ENCODE data around the gene MTHFS.
"Not testable (repeated sequence)": the region's sequence is repeated elsewhere in the genome, so short reads cannot be mapped to it uniquely, and the experiment has no call there.

The MTHFS gene

GRCh38 chr15:79915776-79916501 is 19.1 kb upstream of the MTHFS start:
- DNase-seq: peak; percentile 45

DNA sequence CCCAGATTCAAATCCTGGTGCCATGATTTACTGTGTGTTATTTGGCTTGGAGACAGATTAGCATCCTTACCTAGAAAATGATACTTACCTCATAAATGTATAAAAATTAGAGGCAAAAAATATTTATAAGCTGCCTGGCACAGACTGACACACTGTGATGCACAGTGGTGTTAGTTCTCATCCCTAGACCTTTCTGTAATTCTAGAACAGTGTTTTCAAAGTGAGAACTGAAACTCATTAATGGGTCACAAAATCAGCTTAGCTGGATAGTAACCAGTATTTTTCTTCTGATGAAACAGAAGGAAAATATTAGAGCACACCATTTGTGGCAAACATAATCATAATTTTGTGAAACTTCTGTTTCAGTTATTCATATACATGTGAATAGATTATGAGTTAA is 17.9 kb upstream of the MTHFS start:
- DNase-seq: no peak

DNA sequence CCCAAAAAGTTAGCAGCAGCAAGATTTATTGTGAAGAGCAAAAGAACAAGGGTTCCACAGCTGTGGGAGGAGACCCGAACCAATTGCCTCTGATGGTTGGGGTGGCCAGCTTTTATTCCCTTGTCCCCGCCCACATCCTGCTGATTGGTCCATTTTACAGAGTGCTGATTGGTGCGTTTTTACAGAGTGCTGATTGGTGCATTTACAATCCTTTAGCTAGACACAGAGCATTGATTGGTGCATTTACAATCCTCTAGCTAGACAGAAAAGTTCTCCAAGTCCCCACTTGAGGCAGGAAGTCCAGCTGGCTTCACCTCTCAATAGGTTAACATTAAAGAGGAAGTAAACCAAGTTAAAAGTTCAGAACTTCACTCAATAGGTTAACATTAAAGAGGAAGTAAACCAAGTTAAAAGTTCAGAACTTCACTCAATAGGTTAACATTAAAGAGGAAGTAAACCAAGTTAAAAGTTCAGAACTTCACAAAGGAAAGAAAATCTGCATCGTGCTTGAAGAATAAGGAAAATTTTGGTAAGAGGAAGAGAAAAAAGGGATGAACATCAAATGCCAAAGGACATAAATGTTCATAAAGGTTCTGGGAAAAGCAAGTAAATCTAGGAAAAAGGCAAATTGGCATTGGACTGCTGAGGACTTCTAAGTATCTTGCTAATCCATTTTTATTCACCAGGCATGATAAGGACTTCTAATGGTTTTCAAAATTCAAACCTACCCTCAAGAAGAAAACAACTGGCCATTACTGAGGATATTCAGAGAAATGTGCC is 12.9 kb upstream of the MTHFS start:
- peak; percentile 66 for DNase-seq

DNA sequence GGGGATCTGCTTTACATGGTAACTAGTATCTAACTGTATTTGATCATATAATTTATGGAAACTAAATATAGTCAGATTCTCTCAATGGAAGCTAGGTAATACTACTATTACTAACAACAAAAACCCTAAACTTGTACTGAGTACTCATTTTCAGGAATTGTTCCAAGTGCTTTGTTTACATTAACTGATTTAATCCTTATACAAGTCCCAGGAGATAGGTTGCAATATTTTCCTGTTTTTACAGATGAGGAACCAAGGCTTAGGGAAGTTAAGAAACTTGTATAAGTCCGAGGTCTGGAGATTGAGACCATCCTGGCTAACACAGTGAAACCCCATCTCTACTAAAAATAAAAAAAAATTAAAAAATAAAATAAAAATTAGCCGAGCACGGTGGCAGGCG is 7.5 kb upstream of the MTHFS start:
- DNase-seq: no peak

DNA sequence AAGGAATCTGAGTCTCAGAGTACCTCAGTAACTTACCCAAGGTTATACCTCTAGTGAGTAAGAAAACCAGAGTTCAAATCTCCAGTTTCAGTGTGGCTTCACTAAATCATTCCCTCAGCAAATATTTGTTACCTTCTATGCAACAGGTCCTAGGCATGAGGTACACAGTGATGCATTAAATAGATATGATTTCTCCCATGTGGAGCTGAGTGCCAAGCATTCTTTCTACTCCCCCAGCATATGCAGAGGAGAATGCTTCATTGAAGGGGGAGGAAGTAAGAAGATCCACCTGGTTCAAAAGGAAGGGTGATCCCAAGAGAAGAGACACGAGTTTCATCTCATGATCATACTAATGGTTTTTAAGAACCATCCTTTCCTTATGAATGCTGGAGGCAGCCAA is 6.8 kb upstream of the MTHFS start:
- DNase-seq: no peak

- DNase-seq: no peak
Measured at GRCh38 chr15:79903144-79903543, 6.3 kb upstream of the MTHFS start.

GRCh38 chr15:79901958-79902357 is 5.1 kb upstream of the MTHFS start:
- no peak for DNase-seq

GRCh38 chr15:79900818-79901378 is 4.1 kb upstream of the MTHFS start:
- DNase-seq: peak; percentile 8

- no peak for DNase-seq
Measured at GRCh38 chr15:79900087-79900486, 3.3 kb upstream of the MTHFS start.

DNA sequence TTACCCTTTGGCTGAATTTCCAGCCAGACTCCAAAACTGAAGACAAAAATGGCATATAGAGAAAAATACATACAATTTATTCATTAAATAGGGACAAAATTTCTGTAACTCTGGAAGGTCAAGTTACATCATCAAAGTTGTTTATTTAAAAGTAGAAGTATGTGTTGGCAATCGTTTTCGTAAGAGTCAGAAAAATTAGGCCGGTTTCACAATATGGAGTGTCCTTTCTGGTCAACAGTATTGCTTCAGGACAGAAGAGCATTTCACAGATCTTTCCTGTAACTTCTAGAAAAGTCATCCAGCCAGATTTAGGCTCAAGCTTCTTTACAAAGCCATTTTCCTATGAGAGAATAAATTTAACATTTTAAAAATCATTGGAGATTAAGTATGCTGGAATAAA is 2.0 kb upstream of the MTHFS start:
- DNase-seq: not testable (repeated sequence)

DNA sequence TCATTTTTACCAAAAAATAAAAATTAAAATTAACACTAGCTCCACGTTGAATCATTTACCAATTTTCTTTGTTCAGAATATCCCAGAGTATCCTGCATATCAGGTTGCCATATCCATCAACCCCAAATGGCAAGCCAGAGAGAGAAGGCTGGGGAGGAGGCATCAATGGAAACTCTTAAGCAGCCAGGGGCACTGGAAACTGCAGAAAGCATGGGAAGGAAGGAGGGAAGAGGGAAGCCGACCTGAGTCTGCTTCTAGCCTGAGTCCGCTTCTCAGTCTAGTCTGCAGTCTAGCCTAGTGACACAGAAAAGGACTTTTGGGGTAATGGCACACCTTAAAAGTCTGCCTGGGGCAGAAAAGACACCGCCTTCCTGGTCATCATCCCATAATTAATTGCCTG is 1.6 kb upstream of the MTHFS start:
- no peak for DNase-seq

DNA sequence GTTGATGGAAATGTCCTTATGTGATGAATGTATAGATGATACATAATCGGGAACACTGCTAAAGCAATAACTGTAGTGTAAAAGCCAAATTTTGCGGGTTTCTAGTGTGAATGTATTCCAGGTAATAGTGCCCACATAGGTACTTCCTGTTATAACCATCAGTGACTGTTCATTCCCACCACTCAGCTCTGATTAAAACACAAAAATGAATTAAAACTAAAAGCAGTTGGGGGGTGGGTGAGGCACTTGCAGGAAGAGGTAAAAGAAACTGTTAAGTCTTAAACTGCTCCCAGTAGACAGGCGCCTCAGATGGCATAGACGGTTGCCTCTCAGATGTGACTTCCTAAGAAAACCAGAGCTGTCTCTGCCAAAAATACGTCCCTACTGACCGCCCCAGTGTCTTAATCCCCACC is 893 bp upstream of the MTHFS start:
- peak; percentile 35 for DNase-seq

DNA sequence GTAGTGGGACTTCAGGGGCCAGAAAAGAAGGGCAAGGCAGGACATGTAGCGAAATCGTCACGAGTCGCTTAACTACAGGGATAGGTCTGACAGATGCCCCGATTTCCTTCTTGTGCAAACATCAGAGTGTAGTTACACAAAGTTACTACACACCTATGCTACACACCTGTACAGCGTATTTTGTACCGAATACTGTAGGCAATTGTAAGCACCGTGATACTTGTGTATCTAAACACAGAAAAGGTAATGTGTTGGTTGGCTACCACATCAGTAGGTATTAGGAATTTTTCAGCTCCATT is 515 bp upstream of the MTHFS start:
- no peak for DNase-seq

DNA sequence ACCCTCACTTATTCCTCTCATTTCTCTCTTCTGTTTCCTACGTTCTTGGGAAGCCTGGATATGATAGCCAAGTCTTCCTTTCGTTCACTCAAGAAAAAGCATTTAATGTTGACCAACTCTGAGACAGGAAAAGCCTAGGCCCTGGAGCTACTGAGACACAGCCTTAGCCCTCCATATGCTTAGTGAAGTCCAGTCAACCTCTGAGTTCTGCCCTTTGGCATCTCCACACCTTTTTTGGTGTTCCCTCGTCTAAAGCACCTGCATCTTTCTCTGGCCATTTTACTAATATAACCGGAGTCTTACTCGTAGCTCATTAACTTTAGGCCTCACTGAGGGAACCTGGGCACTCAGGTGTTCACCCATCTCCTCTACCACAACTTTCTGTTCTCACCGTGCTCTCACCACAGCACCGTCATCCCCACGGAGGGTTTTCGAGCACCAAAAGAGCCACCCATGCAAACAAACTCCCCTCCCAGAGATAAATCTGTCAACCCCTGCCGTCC is 632 bp downstream of the MTHFS start:
- DNase-seq: no peak

GRCh38 chr15:79887054-79887930 is 9.5 kb downstream of the MTHFS start:
- DNase-seq: no peak

DNA sequence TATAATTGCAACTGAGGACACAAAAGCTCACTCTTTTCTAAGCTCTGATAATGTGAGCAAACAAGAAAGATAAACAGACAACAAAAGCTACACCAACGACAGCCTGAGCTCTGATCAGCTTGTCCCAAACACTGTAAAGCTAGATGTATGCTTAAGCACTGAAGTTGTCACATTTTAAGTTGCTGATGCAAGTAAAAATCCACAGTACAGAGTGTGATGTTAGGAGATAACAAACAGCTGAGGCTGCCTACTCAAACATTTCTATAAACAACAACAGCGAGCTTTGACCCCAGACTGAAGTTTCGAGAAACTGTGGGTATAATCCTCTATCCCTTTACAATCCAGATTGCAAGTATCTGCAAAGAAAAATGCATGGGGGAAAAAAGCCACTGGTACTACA is 10.7 kb downstream of the MTHFS start:
- no peak for DNase-seq

- DNase-seq: no peak
Measured at GRCh38 chr15:79884204-79884596, 12.6 kb downstream of the MTHFS start.

GRCh38 chr15:79883579-79884203 is 13.1 kb downstream of the MTHFS start:
- no peak for DNase-seq

GRCh38 chr15:79881668-79882067 is 15.1 kb downstream of the MTHFS start:
- peak; percentile 51 for DNase-seq

GRCh38 chr15:79881254-79881653 is 15.6 kb downstream of the MTHFS start:
- DNase-seq: peak; percentile 91

DNA sequence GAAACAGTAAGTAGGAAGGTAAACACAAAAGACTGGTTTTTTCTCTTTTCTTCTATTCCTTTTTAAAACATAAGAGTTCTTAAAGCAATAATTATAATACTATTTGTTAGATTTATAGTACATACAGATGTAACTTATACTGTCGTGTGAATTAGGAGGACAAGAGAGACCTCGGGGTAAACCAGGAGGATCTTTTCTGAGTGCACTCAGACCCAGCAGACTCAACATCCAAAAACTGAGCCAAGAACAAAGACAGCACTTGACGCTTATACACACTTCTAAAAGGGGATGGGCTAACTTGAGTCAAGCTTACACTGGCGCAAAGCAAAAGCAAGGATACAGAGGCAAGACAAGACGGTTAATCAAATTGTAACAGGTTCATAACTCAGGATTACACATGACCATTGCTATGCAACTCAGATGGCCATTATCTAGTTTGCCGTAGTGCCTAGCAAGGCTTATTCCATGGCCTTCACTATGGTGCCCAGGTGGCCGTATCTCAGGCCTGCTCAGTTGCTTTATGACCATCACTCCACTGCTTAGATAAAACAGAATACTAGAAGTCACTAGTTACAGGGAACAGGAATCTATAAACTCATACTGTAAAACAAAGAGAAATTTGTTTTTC is 18.6 kb downstream of the MTHFS start:
- DNase-seq: peak; percentile 26

- DNase-seq: no peak
Measured at GRCh38 chr15:79875213-79875612, 21.6 kb downstream of the MTHFS start.
